ENCODE data around the gene LORICRIN.
A peak's percentile ranks its signal among the peaks of the same experiment; 100 is the strongest.
"Not testable (repeated sequence)": the region's sequence is repeated elsewhere in the genome, so short reads cannot be mapped to it uniquely, and the experiment has no call there.

The LORICRIN gene

GRCh38 chr1:153217744-153218416 is 41.6 kb upstream of the LORICRIN start:
- Histone ChIP-seq H3K36me3 (ENCODE audit: control insufficient read depth, insufficient read depth, low read length) (no peaks in the 10 kb centered on the region), H3K4me3 (replicated peaks; ENCODE audit: low read depth, low read length) (no peak overlapping the region), H3K27me3 (replicated peaks; ENCODE audit: control insufficient read depth, insufficient read depth, low read length) (no peaks in the 10 kb centered on the region; the same call in 1 of the 2 replicates)
- no peak for DNase-seq (ENCODE audit: extremely low read depth, insufficient read length)
- no peak for TF ChIP-seq CTCF (IDR thresholded peaks at IDR 0.05; ENCODE audit: insufficient read depth, low read length, poor library complexity, severe bottlenecking)

DNA sequence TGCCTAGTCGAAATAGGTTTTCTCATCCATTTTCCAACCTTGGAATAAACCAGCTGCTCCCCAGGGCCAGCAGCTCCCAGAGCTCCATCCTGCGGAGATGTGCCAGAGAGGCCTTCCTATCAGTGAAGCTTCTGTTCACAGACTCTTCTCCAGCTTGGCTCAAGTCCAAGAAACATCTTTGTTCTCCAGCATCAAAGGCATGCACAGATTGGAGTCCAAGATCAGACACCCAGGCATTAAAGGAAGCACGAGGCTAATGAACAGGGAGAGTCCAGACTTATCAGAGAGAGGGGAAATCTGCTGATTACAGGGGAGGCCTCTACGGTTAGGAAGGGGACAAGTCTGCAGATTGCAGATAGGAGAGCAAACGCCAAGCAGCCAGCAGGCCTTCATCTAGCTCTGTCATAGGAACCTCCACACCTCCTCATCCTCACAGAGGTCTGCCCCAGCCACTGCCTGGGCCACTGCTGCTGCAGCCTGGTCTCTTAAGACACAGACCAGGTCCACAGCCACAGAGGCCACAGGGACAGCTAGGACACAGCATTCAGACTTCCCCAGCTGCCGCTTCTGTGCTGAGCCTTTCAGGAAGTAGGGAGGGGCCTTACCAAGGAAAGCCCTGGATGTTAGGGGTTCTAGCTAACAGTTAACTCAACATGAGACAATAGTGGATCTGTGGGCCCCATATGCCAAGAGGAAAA is 38.7 kb upstream of the LORICRIN start:
- no peak for TF ChIP-seq CTCF (IDR thresholded peaks at IDR 0.05; ENCODE audit: insufficient read depth, low read length, poor library complexity, severe bottlenecking)
- DNase-seq (ENCODE audit: extremely low read depth, insufficient read length): no peak
- H3K36me3 ChIP-seq (ENCODE audit: control insufficient read depth, insufficient read depth, low read length): no peaks in the 10 kb centered on the region
- H3K27me3 ChIP-seq (replicated peaks; ENCODE audit: control insufficient read depth, insufficient read depth, low read length): no peaks in the 10 kb centered on the region; the same call in 1 of the 2 replicates
- H3K4me3 ChIP-seq (replicated peaks; ENCODE audit: low read depth, low read length): no peak overlapping the region

GRCh38 chr1:153223040-153223891 is 36.2 kb upstream of the LORICRIN start:
- H3K27me3 ChIP-seq (replicated peaks; ENCODE audit: control insufficient read depth, insufficient read depth, low read length); H3K4me3 ChIP-seq (replicated peaks; ENCODE audit: low read depth, low read length); H3K36me3 ChIP-seq (ENCODE audit: control insufficient read depth, insufficient read depth, low read length); DNase-seq (ENCODE audit: extremely low read depth, insufficient read length): not testable (repeated sequence)
- peak; percentile 63 for TF ChIP-seq CTCF (IDR thresholded peaks at IDR 0.05; ENCODE audit: insufficient read depth, low read length, poor library complexity, severe bottlenecking)

- no peaks in the 10 kb centered on the region; the same call in 1 of the 2 replicates for H3K27me3 ChIP-seq (replicated peaks; ENCODE audit: control insufficient read depth, insufficient read depth, low read length)
- no peak for TF ChIP-seq CTCF (IDR thresholded peaks at IDR 0.05; ENCODE audit: insufficient read depth, low read length, poor library complexity, severe bottlenecking)
- no peak for DNase-seq (ENCODE audit: extremely low read depth, insufficient read length)
- H3K4me3 ChIP-seq (replicated peaks; ENCODE audit: low read depth, low read length): no peak overlapping the region
- no peaks in the 10 kb centered on the region for H3K36me3 ChIP-seq (ENCODE audit: control insufficient read depth, insufficient read depth, low read length)
Measured at GRCh38 chr1:153227810-153228209, 31.7 kb upstream of the LORICRIN start.

DNA sequence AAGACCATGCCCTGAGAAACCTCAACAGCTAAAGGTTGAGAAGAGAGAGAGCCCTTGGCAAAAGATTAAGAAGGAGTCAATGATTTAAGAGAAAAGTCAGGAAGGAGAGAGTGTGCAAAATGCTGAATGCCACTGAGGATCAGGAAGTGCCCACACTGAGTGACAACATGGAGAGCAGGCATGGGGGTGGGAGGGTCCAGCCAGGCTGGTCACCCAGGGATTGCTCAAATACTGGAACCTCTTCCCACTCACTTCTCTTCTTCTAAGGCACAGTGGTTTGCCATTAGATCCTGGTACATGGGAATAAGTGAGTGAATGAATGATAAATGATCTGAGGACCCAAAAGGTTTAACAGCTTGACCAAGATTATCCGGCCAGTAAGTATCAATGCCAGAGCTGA is 31.0 kb upstream of the LORICRIN start:
- TF ChIP-seq CTCF (IDR thresholded peaks at IDR 0.05; ENCODE audit: insufficient read depth, low read length, poor library complexity, severe bottlenecking): no peak
- H3K36me3 ChIP-seq (ENCODE audit: control insufficient read depth, insufficient read depth, low read length): no peaks in the 10 kb centered on the region
- no peak overlapping the region for H3K4me3 ChIP-seq (replicated peaks; ENCODE audit: low read depth, low read length)
- DNase-seq (ENCODE audit: extremely low read depth, insufficient read length): no peak
- H3K27me3 ChIP-seq (replicated peaks; ENCODE audit: control insufficient read depth, insufficient read depth, low read length): no peaks in the 10 kb centered on the region; the same call in 1 of the 2 replicates

Data from GM06990 (cell line).